NCI-H1694 (cell line): ENCODE measurements around the gene KRTAP5-8.
"Not testable (repeated sequence)": the region's sequence is repeated elsewhere in the genome, so short reads cannot be mapped to it uniquely, and the experiment has no call there.

Source experiments
- DNase-seq: peaks from one replicate; lab custom pipeline; 2025; lab: John Stamatoyannopoulos, UW

KRTAP5-8 gene

DNA sequence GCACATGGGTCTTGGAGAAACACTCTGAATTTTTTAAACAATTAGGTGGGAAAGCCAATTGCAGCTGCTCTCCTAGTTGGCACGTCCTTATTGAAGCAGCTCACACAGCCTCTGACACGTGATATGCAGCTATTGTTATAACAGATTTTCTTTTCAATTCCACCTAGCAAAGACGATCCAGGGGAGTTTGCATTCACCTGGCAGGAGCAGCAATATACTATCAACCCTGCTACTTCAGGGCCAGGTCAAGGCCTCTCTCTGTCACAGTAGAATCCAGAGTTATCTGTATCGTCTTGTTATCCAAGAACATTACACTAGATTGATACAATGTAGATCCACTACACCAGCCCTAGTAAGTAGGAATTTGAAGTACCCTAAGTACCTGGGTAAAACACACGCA, 36.6 kb downstream of the KRTAP5-8 start:
- no peak for DNase-seq

DNA sequence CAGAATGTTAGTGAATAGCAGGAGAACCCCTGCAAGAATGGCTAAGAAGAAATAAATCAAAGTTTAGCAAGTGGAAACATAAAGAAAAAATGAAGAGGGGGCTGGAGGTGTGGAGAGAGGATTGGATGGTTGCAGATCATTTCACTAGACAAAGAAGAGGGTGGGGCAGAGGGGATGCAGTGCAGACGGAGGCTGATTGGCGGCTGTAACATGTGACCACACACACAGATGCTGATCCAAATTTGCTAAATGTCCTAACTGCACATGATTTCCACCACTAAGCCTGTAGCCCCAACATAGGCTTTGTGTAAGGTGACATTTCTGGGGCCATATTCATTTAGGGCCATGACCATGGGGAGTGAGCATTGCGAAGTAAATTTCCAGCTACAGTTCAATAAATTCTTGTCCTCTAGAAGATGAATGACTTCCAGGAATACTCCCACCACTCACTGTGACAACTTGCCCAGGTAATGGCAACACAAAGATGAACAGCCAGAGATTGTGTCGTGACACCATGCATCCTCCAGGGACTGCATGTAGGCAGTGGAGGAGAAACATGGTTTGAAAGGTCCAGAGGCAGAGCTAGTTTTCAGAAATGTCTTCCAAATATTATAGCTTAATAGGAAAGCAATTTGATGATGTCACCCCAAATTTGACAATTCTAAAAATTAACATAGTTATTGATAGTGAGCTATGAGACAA, 38.0 kb downstream of the KRTAP5-8 start:
- no peak for DNase-seq

DNA sequence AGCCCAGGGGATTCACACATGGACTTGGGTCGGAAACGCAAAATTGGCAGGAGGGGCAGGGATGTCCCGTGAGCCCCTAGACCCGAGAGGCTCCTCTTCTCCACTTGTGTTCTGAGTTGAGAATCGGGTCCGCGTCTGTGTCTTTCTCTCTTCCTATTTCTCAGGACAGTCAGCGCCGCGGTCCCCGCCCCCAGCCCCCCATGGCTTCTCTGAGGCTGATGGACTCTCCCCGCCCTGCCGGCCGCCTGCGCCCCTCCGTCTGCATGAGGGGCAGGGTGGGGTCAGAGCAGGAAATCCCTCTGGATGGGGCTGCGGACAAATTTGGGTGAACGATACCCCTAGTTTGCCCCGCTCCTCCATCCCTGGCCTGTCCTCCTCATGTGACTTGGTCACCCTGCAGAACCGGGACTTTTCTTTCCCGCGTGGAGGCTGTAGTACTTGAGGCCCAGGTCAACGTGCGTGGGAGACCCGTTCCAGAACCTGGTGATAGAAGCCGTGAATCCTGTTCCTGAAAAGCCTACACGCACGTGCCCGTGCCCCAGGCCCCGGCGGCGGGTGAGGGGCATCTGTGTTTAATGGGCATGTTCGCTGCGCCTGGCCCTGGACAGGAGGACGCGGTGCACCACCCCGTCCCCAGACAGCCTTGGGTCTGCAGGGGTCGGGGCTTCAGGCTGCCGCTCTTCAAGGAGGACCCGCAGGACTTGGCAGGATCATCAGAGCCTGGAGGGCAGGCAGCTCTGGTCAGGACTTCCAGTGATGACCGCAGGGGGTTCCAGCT, 39.1 kb downstream of the KRTAP5-8 start:
- DNase-seq, result not testable (repeated sequence)

DNA sequence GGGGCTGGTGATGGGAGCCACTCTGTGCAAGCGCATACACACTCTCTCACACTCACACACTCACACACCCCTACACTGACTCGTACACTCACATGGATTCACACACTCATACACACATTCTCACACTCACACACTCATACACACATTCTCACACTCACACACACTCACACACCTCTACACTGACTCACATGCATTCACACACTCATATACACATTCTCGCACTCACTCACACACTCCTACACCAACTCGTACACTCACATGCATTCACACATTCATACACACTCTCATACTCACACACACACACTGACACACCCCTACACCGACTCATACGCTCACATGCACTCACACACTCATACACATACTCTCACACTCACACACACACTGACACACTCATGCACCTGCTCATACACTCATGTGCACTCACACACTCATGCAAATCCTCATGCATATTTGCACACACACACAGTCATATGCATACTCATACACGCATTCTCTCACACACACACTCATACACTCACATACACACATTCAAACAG, 39.7 kb downstream of the KRTAP5-8 start:
- no peak for DNase-seq

DNA sequence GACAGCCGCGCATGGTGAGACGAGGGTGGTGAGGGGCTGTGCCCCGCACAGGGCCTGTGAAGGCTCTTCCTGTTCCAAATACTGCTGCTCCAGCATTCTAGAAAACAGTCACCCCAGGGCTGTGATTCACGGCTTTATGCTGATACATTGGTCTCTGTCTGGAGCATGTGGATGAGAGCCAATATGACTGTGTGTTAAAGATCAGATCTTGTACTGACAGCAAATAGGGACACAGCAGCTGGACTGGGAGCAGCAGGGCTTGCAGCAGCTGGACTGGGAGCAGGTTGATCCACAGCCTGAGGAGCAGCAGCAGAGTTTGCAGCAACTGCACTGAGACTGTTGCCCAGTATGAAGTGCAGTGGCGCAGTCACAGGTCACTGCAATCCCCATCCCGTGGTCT, 41.7 kb downstream of the KRTAP5-8 start:
- not testable (repeated sequence) for DNase-seq

DNA sequence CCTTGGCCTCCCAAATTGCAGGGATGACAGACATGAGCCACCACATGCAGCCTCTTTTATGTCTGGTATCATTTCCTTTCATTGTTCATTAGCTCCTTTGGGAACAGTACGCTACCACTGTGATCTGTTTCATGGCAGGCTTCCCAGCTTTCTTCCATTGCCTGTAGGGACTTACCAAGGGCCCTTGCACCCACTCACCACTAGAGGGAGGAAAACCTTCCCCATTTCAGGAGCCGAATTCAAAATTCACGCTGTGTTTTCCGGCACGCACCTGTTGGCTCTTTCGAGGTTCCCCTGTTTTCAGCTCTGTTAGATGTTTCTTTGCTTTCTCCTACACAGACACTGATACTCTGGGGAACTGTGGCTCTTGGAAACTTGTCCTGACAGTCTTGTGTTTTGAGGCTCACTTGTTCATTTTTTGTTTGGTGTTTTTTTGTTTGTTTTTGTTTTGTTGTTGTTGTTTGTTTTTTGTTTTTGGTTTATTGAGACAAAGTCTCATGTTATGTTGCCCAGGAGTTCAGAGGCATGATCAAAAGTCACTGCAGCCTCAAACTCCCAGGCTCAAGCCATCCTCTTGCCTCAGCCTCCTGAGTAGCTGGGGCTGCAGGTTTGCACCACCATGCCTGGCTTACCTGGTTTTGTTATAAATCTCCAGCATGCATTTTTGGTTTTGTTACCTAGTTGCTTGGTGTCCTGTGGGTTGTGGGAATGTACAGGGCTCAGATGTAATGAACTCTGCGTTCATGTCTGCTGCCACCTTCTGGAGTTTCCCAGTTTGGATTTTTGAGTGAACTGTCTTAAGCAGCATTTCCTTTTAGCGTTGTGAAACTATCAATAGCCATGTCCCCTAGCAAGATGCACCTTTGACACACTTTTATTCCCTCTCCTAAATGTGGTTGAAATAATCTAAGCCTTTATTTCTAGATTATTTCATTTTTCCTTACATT, 42.5 kb downstream of the KRTAP5-8 start:
- peak; percentile 79 for DNase-seq

DNA sequence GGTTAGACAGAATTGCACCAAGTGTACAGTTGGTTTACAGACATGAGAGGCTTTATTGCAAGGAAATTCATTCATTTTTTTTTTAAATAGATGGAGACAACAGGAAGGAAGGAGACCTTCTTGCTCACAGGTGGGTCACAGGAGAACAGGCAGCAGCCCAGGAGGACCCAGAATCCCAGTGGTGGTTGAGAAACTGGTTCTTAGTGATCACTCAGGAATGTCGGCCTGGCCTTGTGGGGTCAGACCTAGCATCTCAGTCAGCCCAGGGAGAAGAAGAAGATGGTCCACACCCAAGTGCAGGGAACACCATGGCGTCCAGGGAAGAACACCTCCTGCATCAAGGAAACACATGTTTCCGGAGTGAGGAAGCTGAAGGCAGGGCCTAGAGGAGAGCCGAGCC, 44.0 kb downstream of the KRTAP5-8 start:
- DNase-seq, result no peak

DNA sequence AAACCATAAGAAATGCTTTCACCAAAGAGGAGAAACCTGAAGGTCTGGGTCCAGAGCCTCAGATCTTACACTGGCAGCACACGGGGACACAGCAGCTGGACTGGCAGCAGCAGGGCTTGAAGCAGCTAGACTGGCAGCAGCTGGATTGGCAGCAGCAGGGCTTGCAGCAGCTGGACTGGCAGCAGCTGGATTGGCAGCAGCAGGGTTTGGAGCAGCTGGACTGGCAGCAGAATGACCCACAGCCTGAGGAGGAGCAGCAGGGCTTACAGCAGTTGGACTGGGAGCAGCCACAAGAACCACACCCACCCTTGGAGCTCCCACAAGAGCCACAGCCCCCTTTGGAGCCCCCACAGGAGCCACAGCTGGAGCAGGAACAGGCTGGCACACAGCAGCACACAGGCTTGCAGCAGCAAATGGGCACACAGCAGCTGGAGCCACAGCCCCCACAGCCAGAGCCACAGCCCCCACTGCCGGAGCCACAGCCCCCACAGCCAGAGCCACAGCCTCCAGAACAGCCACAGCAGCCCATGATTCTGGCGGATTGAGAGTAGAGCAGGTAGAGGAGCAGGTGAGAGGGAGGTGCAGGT, 44.6 kb downstream of the KRTAP5-8 start, which contains the start of gene KRTAP5-11:
Gene KRTAP5-11, minus strand, starts transcription at position 567 of the 587 bp plus-strand sequence. Its CDS starts 38 bp downstream, at position 529.
- no peak for DNase-seq

DNA sequence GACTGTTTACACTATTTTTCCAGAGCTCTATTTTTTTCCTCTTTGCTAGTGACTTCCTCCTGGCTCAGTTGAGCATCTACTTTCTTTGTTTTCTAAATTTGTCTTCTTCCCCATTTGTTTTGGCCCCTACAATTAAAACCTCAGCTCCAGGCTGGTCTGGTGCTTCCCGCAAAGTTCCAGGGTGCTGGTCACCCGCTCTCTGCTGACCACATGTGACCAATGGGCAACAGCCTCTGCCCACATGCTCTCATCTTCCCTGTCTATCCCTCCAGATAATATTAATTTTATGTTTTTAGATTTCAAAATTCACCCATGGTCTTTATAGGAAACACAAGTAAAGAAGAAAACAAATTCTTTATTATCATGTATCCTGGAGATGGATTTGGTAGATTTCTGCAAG, 45.1 kb downstream of the KRTAP5-8 start:
- DNase-seq, result not testable (repeated sequence)

DNA sequence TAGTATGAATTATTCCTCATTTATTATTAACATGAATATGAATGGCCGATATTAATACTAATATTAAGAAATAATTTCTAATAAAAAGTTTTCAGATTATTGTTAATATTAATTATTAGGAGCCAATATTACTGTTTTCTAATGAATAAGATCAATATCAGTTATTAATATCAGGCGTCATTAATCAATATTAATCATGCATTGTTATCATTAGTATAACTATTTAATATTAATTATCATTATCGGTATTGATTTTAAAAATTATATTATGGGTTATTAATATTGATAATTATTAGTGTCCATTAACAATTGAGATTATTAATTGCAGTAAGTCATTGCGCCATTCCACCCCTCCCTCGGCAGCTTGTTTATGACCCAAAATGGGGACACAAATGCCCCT, 47.8 kb downstream of the KRTAP5-8 start:
- DNase-seq, result not testable (repeated sequence)

DNA sequence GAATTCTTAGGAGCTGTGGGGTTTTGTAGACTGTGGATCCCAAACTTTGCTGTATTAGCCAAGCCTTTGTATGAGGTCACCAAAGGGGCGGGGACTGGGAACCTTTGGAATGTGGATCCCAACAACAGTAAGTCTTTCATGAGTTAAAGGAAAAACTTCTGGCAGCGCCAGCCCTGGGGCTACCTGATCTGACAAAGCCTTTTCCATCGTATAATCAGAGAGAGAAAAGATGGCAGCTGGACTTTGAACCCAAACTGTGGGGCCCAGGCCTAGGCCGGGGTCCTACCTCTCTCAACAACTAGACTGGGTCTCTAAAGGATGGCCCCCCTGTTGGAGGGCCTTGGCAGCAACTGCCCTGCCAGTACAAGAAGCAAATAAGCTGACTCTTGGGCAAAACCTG, 50.5 kb downstream of the KRTAP5-8 start:
- not testable (repeated sequence) for DNase-seq
